IPS-NIHi11 (cell line): Measurements from ENCODE around the gene PHLPP1.

Experiments used
- DNase-seq: peaks from one replicate; pipeline ENCODE4 v3.0.0; 2012; ENCODE audit warnings: mixed read lengths, low spot score

Gene PHLPP1

GRCh38 chr18:62850619-62851306, 135.4 kb downstream of the PHLPP1 start:
- DNase-seq, result no peak

GRCh38 chr18:62852851-62853250, 137.5 kb downstream of the PHLPP1 start:
- no peak for DNase-seq

DNA sequence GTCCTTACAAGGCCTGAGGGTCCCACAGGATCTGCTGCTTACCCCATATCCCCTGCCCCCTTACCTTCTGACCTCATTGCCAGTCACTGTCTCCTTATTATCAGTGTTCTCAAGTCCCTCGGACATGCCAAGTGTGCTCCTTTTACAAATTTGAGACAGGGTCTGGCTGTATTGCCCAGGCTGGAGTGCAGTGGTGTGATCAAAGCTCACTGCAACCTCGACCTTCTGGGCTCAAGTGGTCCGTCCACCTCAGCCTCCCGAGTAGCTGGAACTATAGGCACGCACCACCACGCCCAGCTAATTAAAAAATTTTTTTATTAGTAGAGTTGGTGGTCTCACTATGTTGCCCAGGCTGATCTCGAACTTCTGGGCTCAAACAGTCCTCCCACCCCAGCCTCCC, 141.0 kb downstream of the PHLPP1 start:
- DNase-seq, result no peak

GRCh38 chr18:62857263-62857976, 142.1 kb downstream of the PHLPP1 start:
- DNase-seq, result no peak

GRCh38 chr18:62860062-62860461, 144.7 kb downstream of the PHLPP1 start:
- DNase-seq, result no peak

DNA sequence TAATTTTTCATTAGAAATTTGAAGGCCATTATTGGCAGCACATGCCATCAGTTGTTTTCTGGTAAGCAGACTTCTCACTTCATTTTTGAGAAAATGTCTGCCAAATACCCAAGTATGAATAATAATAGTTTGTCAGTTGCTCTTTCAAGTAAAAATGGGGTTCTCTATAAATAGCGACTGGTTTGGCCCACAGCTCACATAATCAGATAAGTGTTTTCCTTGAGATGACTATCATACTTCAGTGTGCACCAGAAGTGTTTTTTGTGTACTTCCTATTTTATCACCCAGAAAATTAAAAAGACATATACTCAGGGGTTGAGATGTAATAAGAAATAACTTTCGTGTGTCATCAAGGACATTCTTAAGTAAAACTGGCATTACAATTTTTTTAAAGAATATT, 147.1 kb downstream of the PHLPP1 start:
- DNase-seq, result no peak

DNA sequence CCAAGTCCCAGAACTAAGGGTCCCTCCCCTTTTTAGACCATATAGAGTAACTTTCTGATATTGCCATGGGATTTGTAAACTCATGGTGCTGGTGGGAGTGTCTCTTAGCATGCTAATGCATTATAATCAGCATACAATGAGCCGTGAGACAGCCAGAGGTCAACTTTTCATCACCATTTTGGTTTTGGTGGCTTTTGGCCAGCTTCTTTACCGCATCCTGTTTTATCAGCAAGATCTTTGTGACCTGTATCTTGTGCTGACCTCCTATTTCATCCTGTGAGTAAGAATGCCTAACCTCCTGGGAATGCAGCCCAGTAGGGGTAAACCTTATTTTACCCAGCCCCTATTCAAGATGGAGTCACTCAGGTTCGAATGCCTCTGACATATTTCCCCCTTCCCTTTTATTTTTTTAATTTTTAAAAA, 148.2 kb downstream of the PHLPP1 start:
- DNase-seq, result no peak

- no peak for DNase-seq
Measured at GRCh38 chr18:62865498-62865897, 150.2 kb downstream of the PHLPP1 start.

DNA sequence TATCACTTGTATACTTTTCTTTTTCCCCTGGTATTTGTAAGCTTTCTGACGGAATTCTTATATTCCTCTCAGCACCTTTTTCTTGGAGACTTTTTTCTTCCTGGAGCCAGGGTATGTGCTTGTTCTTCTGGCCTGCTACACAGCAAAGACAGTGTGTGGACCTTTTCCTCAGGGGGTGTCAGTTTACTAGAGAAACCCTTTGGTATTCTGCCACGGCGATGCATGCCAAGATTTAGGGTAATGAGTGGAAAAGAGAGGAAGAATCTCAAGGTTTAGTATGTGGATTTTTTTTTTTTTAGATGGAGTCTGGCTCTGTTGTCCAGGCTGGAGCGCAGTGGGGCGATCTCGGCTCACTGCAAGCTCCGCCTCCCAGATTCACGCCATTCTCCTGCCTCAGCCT, 152.2 kb downstream of the PHLPP1 start:
- DNase-seq, result no peak

DNA sequence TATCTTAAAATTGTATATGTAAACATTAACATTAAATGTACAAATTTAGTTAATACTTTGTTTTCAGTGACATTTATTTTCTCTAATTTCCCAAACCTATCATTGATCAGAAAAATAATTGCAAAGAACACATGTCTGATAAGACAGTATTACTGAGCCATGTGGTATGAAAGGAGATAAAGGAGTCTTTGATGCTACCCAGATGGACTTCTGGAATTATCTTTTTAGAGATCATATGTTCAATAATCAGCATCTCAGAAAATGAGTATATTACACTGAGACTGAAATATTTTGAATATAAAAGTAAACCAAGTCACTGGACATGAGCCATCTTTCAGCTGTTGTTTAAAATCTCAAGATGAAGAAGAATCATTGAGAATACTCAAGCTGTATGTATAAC, 153.3 kb downstream of the PHLPP1 start:
- no peak for DNase-seq

- DNase-seq, result no peak
Measured at GRCh38 chr18:62870643-62871042, 155.3 kb downstream of the PHLPP1 start.

DNA sequence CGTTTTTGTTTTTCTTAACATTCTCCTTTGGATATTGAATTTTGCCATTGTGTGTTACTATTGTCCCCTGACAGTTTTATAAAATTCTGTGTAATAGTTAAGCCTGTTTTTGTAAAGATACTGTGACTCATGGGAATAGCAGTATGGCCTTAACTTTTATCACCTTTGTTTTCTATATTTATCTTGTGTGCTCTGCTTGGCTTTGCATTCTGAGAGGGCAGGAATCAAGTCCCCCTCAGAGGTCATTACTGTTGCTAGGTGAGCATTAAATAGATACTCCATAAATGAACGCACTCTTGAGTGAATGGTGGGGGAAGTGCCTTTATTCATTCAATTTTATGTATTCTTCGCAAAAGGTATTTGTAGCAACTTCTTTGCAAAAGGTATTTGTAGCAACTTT, 160.0 kb downstream of the PHLPP1 start:
- no peak for DNase-seq

DNA sequence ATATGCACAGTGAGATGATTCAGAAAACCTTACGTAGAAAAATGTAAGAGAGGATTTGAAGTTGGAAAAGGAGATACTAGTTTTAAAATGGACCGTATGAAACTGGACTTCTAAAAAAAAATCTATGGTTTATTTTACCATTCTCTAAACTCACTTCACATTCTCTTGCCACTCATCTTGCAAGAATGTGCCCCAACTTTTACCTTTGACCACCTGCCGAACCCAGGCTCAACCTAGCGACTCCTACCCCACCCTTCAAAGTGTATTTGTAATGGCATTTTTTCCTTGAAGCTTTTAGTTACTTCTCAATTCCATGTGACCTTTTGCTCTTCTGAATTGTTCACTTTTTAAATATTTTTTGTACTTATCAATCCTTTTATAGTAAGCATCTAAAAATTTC, 160.8 kb downstream of the PHLPP1 start:
- DNase-seq, result no peak

- DNase-seq, result no peak
Measured at GRCh38 chr18:62876828-62877227, 161.5 kb downstream of the PHLPP1 start.

- DNase-seq, result peak; percentile 46
Measured at GRCh38 chr18:62877411-62878221, 162.3 kb downstream of the PHLPP1 start.

DNA sequence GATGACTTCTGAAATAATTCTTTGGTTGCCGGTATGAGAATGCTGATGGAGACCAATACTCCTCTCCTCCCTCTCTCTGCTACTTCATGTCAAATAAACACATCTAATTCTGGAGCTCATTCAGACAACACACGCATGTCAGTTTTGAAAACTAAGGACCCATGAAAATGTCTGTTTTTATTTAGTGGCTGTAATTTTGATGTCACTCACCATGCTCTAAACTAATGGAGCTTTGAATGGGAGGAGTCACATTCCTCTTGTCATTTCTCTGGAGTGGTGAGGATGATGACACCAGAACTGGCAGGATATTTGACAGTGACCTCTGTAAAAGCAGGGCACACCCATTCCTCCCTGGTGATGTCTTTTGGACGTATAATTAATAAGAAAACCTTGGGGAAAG, 163.0 kb downstream of the PHLPP1 start:
- no peak for DNase-seq

- DNase-seq, result no peak
Measured at GRCh38 chr18:62880034-62880433, 164.7 kb downstream of the PHLPP1 start.

GRCh38 chr18:62880673-62881364, 165.5 kb downstream of the PHLPP1 start:
- no peak for DNase-seq

DNA sequence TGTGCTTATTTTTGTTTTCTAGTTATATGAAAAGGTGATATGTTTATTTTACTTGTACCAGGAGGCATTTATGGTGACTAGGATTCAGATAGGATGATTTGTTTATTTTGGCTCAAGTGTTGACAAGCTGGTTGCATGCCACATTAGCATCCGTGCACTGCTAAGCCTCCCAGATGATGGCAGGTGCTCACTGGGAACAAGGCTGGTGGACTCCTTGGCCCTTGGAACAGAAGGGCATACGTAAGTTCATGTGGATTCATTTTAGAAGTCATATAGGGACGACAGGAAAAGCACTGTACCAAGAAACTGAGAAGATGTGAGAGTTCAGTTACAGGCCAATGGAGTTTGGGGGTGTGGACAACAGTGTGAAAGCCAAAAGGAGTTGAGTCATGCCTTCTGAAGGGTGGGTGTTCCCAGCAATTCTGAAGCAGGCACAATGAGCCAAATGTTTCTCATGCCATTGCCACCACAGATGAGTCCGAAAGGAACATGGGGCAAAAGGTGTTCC, 166.2 kb downstream of the PHLPP1 start:
- DNase-seq, result peak; percentile 43

GRCh38 chr18:62883937-62884735, 168.8 kb downstream of the PHLPP1 start:
- no peak for DNase-seq

DNA sequence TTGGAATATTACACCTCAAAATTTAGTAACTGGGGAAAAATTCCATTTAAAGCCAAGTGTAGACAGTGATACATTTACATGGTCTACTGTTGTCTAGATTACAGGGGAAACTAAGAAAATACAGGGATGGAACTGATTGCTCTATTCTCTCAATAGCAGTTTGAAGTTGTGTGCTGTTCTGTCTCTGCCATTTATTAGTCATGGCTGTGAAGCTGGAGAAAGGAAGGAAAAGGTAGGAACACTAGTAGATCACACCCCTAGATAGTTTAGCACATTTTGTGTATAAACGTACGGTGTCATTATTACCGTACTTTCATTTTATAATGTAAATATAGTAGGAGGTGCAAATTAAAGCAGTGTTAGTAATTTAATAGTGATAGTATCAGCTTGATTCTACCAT, 170.5 kb downstream of the PHLPP1 start:
- no peak for DNase-seq
